Heart left ventricle (tissue), 16 donors: ENCODE data around the gene RAVER2. TPM values are rescaled to one million over a fixed set of nuclear protein-coding genes. Genes with fewer than 3 reads are reported as not detected.
A peak's percentile ranks its signal among the peaks of the same experiment; 100 is the strongest.

Source experiments
- ATAC-seq, 4 donors: fragments of 200-7000 bp; cut with Tn5 transposase; one replicate each; pipeline ENCODE4 v1.9.1; 2020 to 2022; ENCODE audit warnings: moderate library complexity in 4 of 4, mild to moderate bottlenecking in 3 of 4, moderate number of reproducible peaks in 1 of 4
- DNase-seq, 5 donors: peaks; one replicate each; pipeline ENCODE4 v3.0.0-alpha.2; 2020
- H3K27ac ChIP-seq, 12 donors: fragments of 200-600 bp; sonication (generic) in 4 of 12; one replicate each; pipeline versions ENCODE4 v1.5.0 to v1.8.0; 2016 to 2022; ENCODE audit warnings: mild to moderate bottlenecking in 2 of 12
- H3K27me3 ChIP-seq, 9 donors: fragments of 200-600 bp; sonication (generic) in 2 of 9; one replicate each; pipeline versions ENCODE4 v1.5.1 to v1.8.0; 2016 to 2022; ENCODE audit warnings: mild to moderate bottlenecking in 3 of 9
- H3K36me3 ChIP-seq, 9 donors: fragments of 200-600 bp; sonication (generic) in 2 of 9; one replicate each; pipeline versions ENCODE4 v1.5.0 to v1.8.0; 2018 to 2022; ENCODE audit warnings: mild to moderate bottlenecking in 2 of 9
- H3K4me1 ChIP-seq, 12 donors: fragments of 200-600 bp; sonication (generic) in 4 of 12; one replicate each; pipeline versions ENCODE4 v1.5.0 to v1.8.0; 2016 to 2022; ENCODE audit warnings: mild to moderate bottlenecking in 3 of 12
- H3K4me3 ChIP-seq, 12 donors: fragments of 200-600 bp; sonication (generic) in 4 of 12; one replicate each; pipeline versions ENCODE4 v1.5.0 to v1.8.0; 2017 to 2022; ENCODE audit warnings: mild to moderate bottlenecking in 9 of 12, moderate library complexity in 4 of 12
- H3K9me3 ChIP-seq, 12 donors: fragments of 200-600 bp; sonication (generic) in 4 of 12; one replicate each; pipeline versions ENCODE4 v1.5.0 to v1.8.0; 2016 to 2022; ENCODE audit warnings: mild to moderate bottlenecking in 1 of 12
- CTCF ChIP-seq, 12 donors: fragments of 200-600 bp; sonication (generic) in 4 of 12; IDR thresholded peaks; one replicate each; pipeline versions ENCODE4 v1.5.0 to v1.8.0; 2018 to 2022; ENCODE audit warnings: antibody characterized with exemption in 12 of 12, mild to moderate bottlenecking in 5 of 12
- POLR2A ChIP-seq, 2 donors: fragments of 450-650 bp; IDR thresholded peaks; one replicate each; pipeline ENCODE4 v1.6.1; 2017; ENCODE audit warnings: antibody characterized with exemption in 2 of 2, mild to moderate bottlenecking in 2 of 2, moderate library complexity in 2 of 2
- WGBS, 4 donors: extraction: QIAGEN DNeasy Blood & Tissue Kit in 2 of 4; methylation state at CpG; one replicate each; pipeline versions ENCODE4 v1.1.5 to v1.1.7; 2013 to 2018; 5-methylcytosine and 5-hydroxymethylcytosine counted together
- intact Hi-C, 10 donors: fragments of 100-400 bp; cut with DNase I; formaldehyde crosslinking; loops; one replicate each; pipeline versions ENCODE4 v1.11.1 to v1.14.2; 2022
- polyA plus RNA-seq, 2 donors: library from polyadenylated mRNA; stranded (reverse); fragments of 200-250 nt; gene quantifications; one replicate each; pipeline ENCODE4 v1.2.3, GENCODE V29; 2013
- total RNA-seq, 9 donors: library from RNA; depleted of rRNA in 2 of 9; stranded (reverse); fragments of >200 nt in 2 of 9; fragmentation: NEBNext Ultra II Directional in 3 of 9; extraction: Animal tissue kit (Norgen Biotek cat#: 25700) in 3 of 9; gene quantifications; one replicate each; pipeline versions ENCODE4 v1.1.0 to v1.2.4, GENCODE V29; 2016 to 2023
- donor health status: ischemic (EF 13 %, LVEDD 7.1; RV severe dilation, severe dysfunction).
- donor health status: healthy with polysubstance abuse.
- donor health status: DM: no; HTN: yes; CAD: no.
- donor health status: DM: no; HTN: no; CAD: no.
- donor health status: ischemic (EF 25% LVEDD 6.9; RV normal size, moderate dysfunction).
- donor health status: ischemic (EF 25% LVEDD 5.7; RV mildly dilated, moderate dysfunction).
- donor health status: healthy.
- donor health status: DM: yes; HTN: yes; CAD: no.
- donor health status: ischemic (EF 35%, LVEDD 5.7; RV mildly dilated, moderate dysfunction).
- donor health status: nonischemic (EF 11% LVEDD 7.7; RV severe dilation, severe dysfunction).
- donor health status: DM: yes; HTN: yes; CAD: no.
- donor health status: PGD.
- donor health status: ischemic (EF 29% LVEDD 5.4; RV normal size, mild dysfunction).
- donor health status: nonischemic (EF 23%, LVEDD 6.1; RV moderate dilation, normal function).

The RAVER2 gene
- total and polyA plus RNA-seq, 11 donors, result 6.3 to 25.8 (median 18.6) TPM

GRCh38 chr1:64864018-64864940 is 119.4 kb downstream of the RAVER2 start:
- 53 to 70% (median 59%) methylated on average over 14 of the region's 14 CpGs for WGBS, 4 donors
- Histone ChIP-seq H3K4me1 (peaks cover 0 to 28% (median 5%) of the 10 kb centered on the region in 12 donors), H3K27me3 (no peaks in the 10 kb centered on the region), H3K9me3 (no peaks in the 10 kb centered on the region), H3K36me3 (peaks cover 0 to 71% (median 65%) of the 10 kb centered on the region in 9 donors), H3K27ac (peak overlapping the region in 9 of 12 donors; percentile 17 to 85 (median 39)), H3K4me3 (no peak overlapping the region)
- TF ChIP-seq POLR2A (IDR thresholded peaks at IDR 0.05) (no peak), CTCF (IDR thresholded peaks at IDR 0.05) (no peak)
- intact Hi-C loops, result loop anchor here in 7 of 10 donors (2.0 to 10.0 kb wide), 8 partner anchors 101 to 341 kb away; partner anchors contain the start of gene JAK1 (in 2 of the 7)
- ATAC-seq (peak; percentile 45 to 94 (median 85)), DNase-seq (peak; percentile 63 to 88 (median 77))

- Histone ChIP-seq H3K27me3 (no peaks in the 10 kb centered on the region), H3K27ac (peak overlapping the region in 7 of 12 donors; percentile 17 to 85 (median 52)), H3K9me3 (no peaks in the 10 kb centered on the region), H3K4me1 (peaks cover 0 to 28% (median 5%) of the 10 kb centered on the region in 12 donors), H3K36me3 (peaks cover 0 to 71% (median 62%) of the 10 kb centered on the region in 9 donors), H3K4me3 (no peak overlapping the region)
- no peak for TF ChIP-seq CTCF (IDR thresholded peaks at IDR 0.05)
- no peak for TF ChIP-seq POLR2A (IDR thresholded peaks at IDR 0.05)
- ATAC-seq (no peak), DNase-seq (no peak)
- 86 to 91% (median 90%) methylated on average over 6 of the region's 6 CpGs for WGBS, 4 donors
- intact Hi-C loops, result loop anchor here in 6 of 10 donors (2.0 to 10.0 kb wide), 5 partner anchors 100 to 340 kb away; partner anchors contain the start of gene JAK1 (in 2 of the 6)
Measured at GRCh38 chr1:64865105-64865757, 120.4 kb downstream of the RAVER2 start.

- peaks cover 0 to 83% (median 73%) of the 10 kb centered on the region in 9 donors for H3K36me3 ChIP-seq
- intact Hi-C loops, result loop anchor here in 5 of 10 donors (10.0 kb wide), 4 partner anchors 98 to 338 kb away; partner anchors contain the start of gene JAK1 (in 1 of the 5)
- H3K4me1 ChIP-seq, result peaks cover 0 to 28% (median 5%) of the 10 kb centered on the region in 12 donors
- WGBS, 4 donors, result 82 to 90% (median 87%) methylated on average over 10 of the region's 10 CpGs
- no peak overlapping the region for H3K4me3 ChIP-seq
- no peak for ATAC-seq
- TF ChIP-seq POLR2A (IDR thresholded peaks at IDR 0.05) (no peak), CTCF (IDR thresholded peaks at IDR 0.05) (no peak)
- no peaks in the 10 kb centered on the region for H3K9me3 ChIP-seq
- no peak overlapping the region for H3K27ac ChIP-seq
- H3K27me3 ChIP-seq, result no peaks in the 10 kb centered on the region
- DNase-seq, result no peak
Measured at GRCh38 chr1:64866689-64867088, 121.8 kb downstream of the RAVER2 start.
